NT2/D1 (cell line): ENCODE measurements around the gene IFNA7.
"Not testable (repeated sequence)": the region's sequence is repeated elsewhere in the genome, so short reads cannot be mapped to it uniquely, and the experiment has no call there.

Experiments used
- DNase-seq: peaks from one replicate; pipeline ENCODE4 v3.0.0-alpha.2; 2011; ENCODE audit warnings: low read depth, low spot score
- H3K27me3 ChIP-seq: 2 replicates; pipeline ENCODE4 v1.6.0; 2011; ENCODE audit warnings: mild to moderate bottlenecking; ENCODE audit not compliant: insufficient read length, insufficient read depth
- H3K36me3 ChIP-seq: 2 replicates; pipeline ENCODE4 v1.6.1; 2011; ENCODE audit warnings: mild to moderate bottlenecking, low read length, mixed read lengths; ENCODE audit not compliant: insufficient read depth, insufficient read length
- H3K4me1 ChIP-seq: 2 replicates; pipeline ENCODE4 v1.5.1; 2011; ENCODE audit not compliant: insufficient read depth, insufficient read length
- H3K4me3 ChIP-seq: 2 replicates; pipeline ENCODE4 v1.5.1; 2011; ENCODE audit warnings: low read depth; ENCODE audit not compliant: insufficient read length
- H3K9ac ChIP-seq: 2 replicates; pipeline ENCODE4 v1.6.0; 2011; ENCODE audit warnings: low read depth; ENCODE audit not compliant: insufficient read length
- H3K9me3 ChIP-seq: 2 replicates; pipeline ENCODE4 v1.5.1; 2011; ENCODE audit warnings: mild to moderate bottlenecking, low read length; ENCODE audit not compliant: insufficient read depth
- SUZ12 ChIP-seq: IDR thresholded peaks from 2 replicates; pipeline ENCODE4 v1.6.1; 2011; ENCODE audit not compliant: insufficient read length, insufficient read depth; ENCODE audit errors: extremely low read depth
- YY1 ChIP-seq: IDR thresholded peaks from 2 replicates; pipeline ENCODE4 v1.6.1; 2011; ENCODE audit not compliant: insufficient read length, insufficient read depth
- ZNF274 ChIP-seq: IDR thresholded peaks from 2 replicates; pipeline ENCODE4 v1.6.1; 2011; ENCODE audit warnings: mild to moderate bottlenecking, low read depth, low read length

The IFNA7 gene

GRCh38 chr9:21233258-21233657, 31.3 kb upstream of the IFNA7 start:
- Histone ChIP-seq H3K9ac (no peak overlapping the region), H3K9me3 (no peaks in the 10 kb centered on the region), H3K27me3 (no peaks in the 10 kb centered on the region), H3K4me3 (no peak overlapping the region), H3K4me1 (no peaks in the 10 kb centered on the region), H3K36me3 (no peaks in the 10 kb centered on the region)
- DNase-seq = no peak
- no peak for TF ChIP-seq YY1
- TF ChIP-seq SUZ12 = no peak
- no peak for TF ChIP-seq ZNF274

GRCh38 chr9:21228122-21228521, 26.1 kb upstream of the IFNA7 start, which contains the start of gene IFNA17:
Gene IFNA17, minus strand, starts transcription at chr9:21228222. Its CDS starts 49 bp downstream, at chr9:21228173.
- no peak for DNase-seq
- H3K9ac ChIP-seq = no peak within 1 kb of the TSS
- H3K9me3 ChIP-seq = no peaks in the 10 kb centered on the region
- no peaks in the 10 kb centered on the region for H3K4me1 ChIP-seq
- no peaks in the 10 kb centered on the region for H3K27me3 ChIP-seq
- TF ChIP-seq YY1 = no peak
- TF ChIP-seq ZNF274 = no peak
- no peak for TF ChIP-seq SUZ12
- no peak within 1 kb of the TSS for H3K4me3 ChIP-seq
- H3K36me3 ChIP-seq = no peaks in the 10 kb centered on the region

GRCh38 chr9:21217211-21217610, 15.2 kb upstream of the IFNA7 start, which contains the start of gene IFNA16:
Gene IFNA16, minus strand, starts transcription at chr9:21217311. Its CDS starts 6 bp downstream, at chr9:21217305.
- H3K36me3 ChIP-seq, H3K27me3 ChIP-seq, H3K4me3 ChIP-seq: not testable (repeated sequence)

GRCh38 chr9:21213411-21214326, 11.7 kb upstream of the IFNA7 start:
- DNase-seq, H3K9ac ChIP-seq, H3K4me3 ChIP-seq, H3K27me3 ChIP-seq, H3K9me3 ChIP-seq, H3K36me3 ChIP-seq, H3K4me1 ChIP-seq: not testable (repeated sequence)

More at GRCh38 chr9:21217211-21217610, 15.2 kb upstream of the IFNA7 start, which contains the start of gene IFNA16:
- H3K9me3 ChIP-seq, H3K4me1 ChIP-seq, H3K9ac ChIP-seq, DNase-seq: not testable (repeated sequence)

GRCh38 chr9:21212160-21212559, 10.2 kb upstream of the IFNA7 start:
- H3K9me3 ChIP-seq, H3K27me3 ChIP-seq, H3K4me1 ChIP-seq, H3K36me3 ChIP-seq, DNase-seq, H3K9ac ChIP-seq, H3K4me3 ChIP-seq: not testable (repeated sequence)

- H3K9me3 ChIP-seq, DNase-seq, H3K36me3 ChIP-seq, H3K4me3 ChIP-seq, H3K27me3 ChIP-seq, H3K4me1 ChIP-seq, H3K9ac ChIP-seq: not testable (repeated sequence)
These were observed 8.8 kb upstream of the IFNA7 start for GRCh38 chr9:21210782-21211181.

GRCh38 chr9:21210311-21210710, 8.3 kb upstream of the IFNA7 start:
- Histone ChIP-seq H3K27me3 (no peaks in the 10 kb centered on the region), H3K9me3 (no peaks in the 10 kb centered on the region), H3K4me1 (no peaks in the 10 kb centered on the region), H3K36me3 (no peaks in the 10 kb centered on the region), H3K9ac (no peak overlapping the region), H3K4me3 (no peak overlapping the region)
- TF ChIP-seq SUZ12 (no peak), ZNF274 (no peak)
- DNase-seq = no peak

- not testable (repeated sequence) for H3K4me1 ChIP-seq, H3K9me3 ChIP-seq, H3K27me3 ChIP-seq, H3K9ac ChIP-seq, H3K36me3 ChIP-seq, H3K4me3 ChIP-seq, DNase-seq
These were observed 5.0 kb upstream of the IFNA7 start, which contains the start of gene IFNA10 for GRCh38 chr9:21207043-21207442. Gene IFNA10, minus strand, starts transcription at chr9:21207143. Its CDS starts 46 bp downstream, at chr9:21207097.
